Fibroblast of the conjunctiva (primary cell): ENCODE measurements around the gene FZD1.

ENCODE experiments used
- DNase-seq: peaks from one replicate; pipeline ENCODE4 v3.0.0-alpha.2; 2010; ENCODE audit warnings: low read depth

The FZD1 gene

GRCh38 chr7:91264924-91265681 lies 870 bp downstream of the FZD1 start:
- no peak for DNase-seq

GRCh38 chr7:91265693-91266066 lies 1.4 kb downstream of the FZD1 start:
- DNase-seq = no peak

- no peak for DNase-seq
Observed at GRCh38 chr7:91266067-91266688, 1.9 kb downstream of the FZD1 start.

- no peak for DNase-seq
Observed at GRCh38 chr7:91266689-91267090, 2.5 kb downstream of the FZD1 start.

GRCh38 chr7:91267171-91267955 lies 3.1 kb downstream of the FZD1 start:
- no peak for DNase-seq

- no peak for DNase-seq
Observed at GRCh38 chr7:91270372-91270771, 6.1 kb downstream of the FZD1 start.

GRCh38 chr7:91276909-91277308 lies 12.7 kb downstream of the FZD1 start:
- no peak for DNase-seq

GRCh38 chr7:91280185-91280584 lies 16.0 kb downstream of the FZD1 start:
- DNase-seq = no peak

- DNase-seq = no peak
Observed at GRCh38 chr7:91280604-91281003, 16.4 kb downstream of the FZD1 start.

- no peak for DNase-seq
Observed at GRCh38 chr7:91285696-91286355, 21.6 kb downstream of the FZD1 start.

GRCh38 chr7:91286432-91286831 lies 22.2 kb downstream of the FZD1 start:
- DNase-seq = no peak

- DNase-seq = no peak
Observed at GRCh38 chr7:91287371-91288084, 23.3 kb downstream of the FZD1 start.

GRCh38 chr7:91288208-91288824 lies 24.1 kb downstream of the FZD1 start:
- DNase-seq = no peak

- no peak for DNase-seq
Observed at GRCh38 chr7:91289633-91290254, 25.5 kb downstream of the FZD1 start.

- DNase-seq = no peak
Observed at GRCh38 chr7:91291302-91291701, 27.1 kb downstream of the FZD1 start.

GRCh38 chr7:91291902-91292301 lies 27.7 kb downstream of the FZD1 start:
- DNase-seq = no peak

- no peak for DNase-seq
Observed at GRCh38 chr7:91292506-91292905, 28.3 kb downstream of the FZD1 start.

- no peak for DNase-seq
Observed at GRCh38 chr7:91293136-91293535, 28.9 kb downstream of the FZD1 start.

- no peak for DNase-seq
Observed at GRCh38 chr7:91293840-91294239, 29.6 kb downstream of the FZD1 start.

GRCh38 chr7:91294639-91295220 lies 30.5 kb downstream of the FZD1 start:
- DNase-seq = no peak

GRCh38 chr7:91295576-91295975 lies 31.3 kb downstream of the FZD1 start:
- no peak for DNase-seq
